SH-SY5Y (cell line): ENCODE measurements around the gene GDF7.

Source experiments
- GATA2 ChIP-seq: IDR thresholded peaks from 2 replicates; pipeline ENCODE4 v1.6.1; 2011; ENCODE audit warnings: mild to moderate bottlenecking, low read depth, low read length
- GATA3 ChIP-seq: IDR thresholded peaks from 2 replicates; pipeline ENCODE4 v1.6.1; 2011; ENCODE audit warnings: low read depth, mild to moderate bottlenecking, low read length, moderate library complexity

GRCh38 chr2:20671036-20671735, 4.2 kb downstream of the GDF7 start:
- TF ChIP-seq GATA2 (no peak), GATA3 (no peak)
